ENCODE results near the gene PRKCB.

PRKCB gene

DNA sequence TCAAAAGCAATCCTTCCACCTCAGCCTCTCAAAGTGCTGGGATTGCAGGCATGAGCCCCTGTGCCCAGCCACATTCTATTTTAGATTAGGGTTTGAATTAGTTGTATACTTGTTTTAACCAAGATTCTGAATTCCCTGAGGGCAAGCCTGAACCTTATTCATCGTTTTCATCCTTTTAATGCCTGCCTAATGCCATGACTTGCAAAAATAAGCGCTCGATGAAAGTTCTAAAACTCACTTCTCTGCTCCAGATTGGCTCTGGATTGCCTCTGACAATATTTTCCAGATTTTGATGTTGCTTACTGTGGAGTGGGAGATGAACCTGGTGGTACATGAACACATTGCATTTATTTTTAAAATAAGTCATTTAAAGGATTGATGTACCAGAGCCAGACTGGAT lies 329.5 kb downstream of the PRKCB start:
- no peak for TF ChIP-seq EZH2phosphoT487 (IDR thresholded peaks at IDR 0.05; ENCODE audit: low read depth)
- TF ChIP-seq, protein P1, sequence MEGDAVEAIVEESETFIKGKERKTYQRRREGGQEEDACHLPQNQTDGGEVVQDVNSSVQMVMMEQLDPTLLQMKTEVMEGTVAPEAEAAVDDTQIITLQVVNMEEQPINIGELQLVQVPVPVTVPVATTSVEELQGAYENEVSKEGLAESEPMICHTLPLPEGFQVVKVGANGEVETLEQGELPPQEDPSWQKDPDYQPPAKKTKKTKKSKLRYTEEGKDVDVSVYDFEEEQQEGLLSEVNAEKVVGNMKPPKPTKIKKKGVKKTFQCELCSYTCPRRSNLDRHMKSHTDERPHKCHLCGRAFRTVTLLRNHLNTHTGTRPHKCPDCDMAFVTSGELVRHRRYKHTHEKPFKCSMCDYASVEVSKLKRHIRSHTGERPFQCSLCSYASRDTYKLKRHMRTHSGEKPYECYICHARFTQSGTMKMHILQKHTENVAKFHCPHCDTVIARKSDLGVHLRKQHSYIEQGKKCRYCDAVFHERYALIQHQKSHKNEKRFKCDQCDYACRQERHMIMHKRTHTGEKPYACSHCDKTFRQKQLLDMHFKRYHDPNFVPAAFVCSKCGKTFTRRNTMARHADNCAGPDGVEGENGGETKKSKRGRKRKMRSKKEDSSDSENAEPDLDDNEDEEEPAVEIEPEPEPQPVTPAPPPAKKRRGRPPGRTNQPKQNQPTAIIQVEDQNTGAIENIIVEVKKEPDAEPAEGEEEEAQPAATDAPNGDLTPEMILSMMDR (IDR thresholded peaks at IDR 0.05; ENCODE audit: low read depth, low read length) = no peak
- Histone ChIP-seq H3K27me3 (ENCODE audit: low read depth, low read length) (peaks cover 11% of the 10 kb centered on the region; the same call in 1 of the 2 replicates), H4K20me1 (ENCODE audit: insufficient read depth, low read length) (no peaks in the 10 kb centered on the region), H3K4me3 (ENCODE audit: low read length) (no peak overlapping the region), H2AFZ (ENCODE audit: low read depth, low read length) (no peak overlapping the region), H3K9me3 (ENCODE audit: insufficient read depth, low read length) (no peaks in the 10 kb centered on the region), H3K36me3 (replicated peaks; ENCODE audit: low read depth, low read length) (no peaks in the 10 kb centered on the region), H3K4me2 (ENCODE audit: low read length) (no peak overlapping the region), H3K79me2 (ENCODE audit: low read length) (no peaks in the 10 kb centered on the region), H3K9ac (ENCODE audit: low read length) (no peak overlapping the region), H3K4me1 (ENCODE audit: low read length) (no peaks in the 10 kb centered on the region), H3K27ac (ENCODE audit: low read length) (no peak overlapping the region)

DNA sequence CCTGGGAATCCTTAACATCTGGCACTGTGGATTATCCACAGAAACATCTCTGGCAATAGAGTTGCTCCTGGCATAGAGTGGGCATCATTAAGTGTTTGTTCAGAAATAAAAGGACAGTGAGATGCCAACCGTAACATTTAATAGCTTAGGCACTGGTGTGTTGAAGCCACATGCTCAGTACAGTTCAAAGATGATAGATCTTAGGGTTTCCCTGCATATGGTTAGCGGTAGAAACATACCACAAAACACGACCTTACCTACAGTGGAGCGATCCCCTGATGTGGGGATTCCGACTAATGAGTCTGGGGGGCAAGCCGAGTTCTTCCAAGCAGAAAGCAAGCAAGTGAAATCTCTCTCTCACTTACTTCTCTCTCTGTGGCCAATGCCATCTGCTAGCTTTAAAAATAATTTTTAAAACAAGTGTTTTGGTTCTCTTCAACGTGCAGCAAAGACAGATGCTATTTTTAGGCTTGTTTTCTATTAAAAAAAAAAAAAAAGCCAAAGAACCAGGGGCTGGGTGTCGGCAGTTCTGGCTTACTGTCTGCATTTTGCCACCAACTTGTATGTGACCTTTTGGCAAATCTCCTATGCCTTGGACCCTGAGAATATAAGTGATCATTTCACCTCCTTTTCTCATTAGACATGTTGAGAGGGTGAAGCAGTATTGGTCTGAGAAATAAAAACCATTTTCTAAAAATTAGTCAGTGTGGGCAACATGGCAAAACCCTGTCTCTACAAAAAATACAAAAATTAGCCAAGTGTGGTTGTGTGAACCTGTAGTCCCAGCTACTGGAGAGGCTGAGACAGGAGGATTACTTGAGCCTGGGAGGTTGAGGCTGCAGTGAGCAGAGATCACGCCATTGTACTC lies 331.1 kb downstream of the PRKCB start:
- no peaks in the 10 kb centered on the region for H3K4me1 ChIP-seq (ENCODE audit: low read length)
- H3K27ac ChIP-seq (ENCODE audit: low read length) = no peak overlapping the region
- H3K4me2 ChIP-seq (ENCODE audit: low read length) = no peak overlapping the region
- H3K36me3 ChIP-seq (replicated peaks; ENCODE audit: low read depth, low read length) = no peaks in the 10 kb centered on the region
- no peaks in the 10 kb centered on the region for H3K79me2 ChIP-seq (ENCODE audit: low read length)
- H3K9ac ChIP-seq (ENCODE audit: low read length) = no peak overlapping the region
- peaks cover 11% of the 10 kb centered on the region; the same call in 1 of the 2 replicates for H3K27me3 ChIP-seq (ENCODE audit: low read depth, low read length)
- no peak for TF ChIP-seq EZH2phosphoT487 (IDR thresholded peaks at IDR 0.05; ENCODE audit: low read depth)
- TF ChIP-seq, protein P1 (IDR thresholded peaks at IDR 0.05; ENCODE audit: low read depth, low read length) = no peak
- H3K9me3 ChIP-seq (ENCODE audit: insufficient read depth, low read length) = no peaks in the 10 kb centered on the region
- H2AFZ ChIP-seq (ENCODE audit: low read depth, low read length) = no peak overlapping the region
- no peak overlapping the region for H3K4me3 ChIP-seq (ENCODE audit: low read length)
- H4K20me1 ChIP-seq (ENCODE audit: insufficient read depth, low read length) = no peaks in the 10 kb centered on the region

DNA sequence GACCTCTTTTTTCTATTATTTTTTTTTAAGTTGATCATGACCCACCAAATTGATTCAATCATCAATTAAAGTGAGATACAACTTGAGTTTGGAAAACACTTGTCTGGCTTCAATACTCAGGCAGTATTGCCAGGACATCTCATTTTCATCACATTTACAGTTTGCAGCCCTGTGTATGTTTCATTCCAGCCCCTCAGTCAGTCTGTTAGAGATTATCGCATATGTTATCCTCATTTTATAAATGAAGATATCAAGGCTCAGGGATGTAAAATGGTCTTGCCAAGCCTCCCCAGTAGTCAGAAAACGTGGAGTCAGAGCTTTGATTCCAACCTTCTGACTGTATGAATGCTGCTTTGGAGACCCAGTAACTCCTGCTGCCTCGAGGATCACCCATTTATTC lies 333.1 kb downstream of the PRKCB start:
- Histone ChIP-seq H3K79me2 (ENCODE audit: low read length) (no peaks in the 10 kb centered on the region), H3K9ac (ENCODE audit: low read length) (no peak overlapping the region), H3K36me3 (replicated peaks; ENCODE audit: low read depth, low read length) (no peaks in the 10 kb centered on the region), H3K27ac (ENCODE audit: low read length) (no peak overlapping the region), H2AFZ (ENCODE audit: low read depth, low read length) (no peak overlapping the region), H4K20me1 (ENCODE audit: insufficient read depth, low read length) (no peaks in the 10 kb centered on the region), H3K4me2 (ENCODE audit: low read length) (no peak overlapping the region), H3K27me3 (ENCODE audit: low read depth, low read length) (peaks cover 11% of the 10 kb centered on the region; the same call in 1 of the 2 replicates), H3K4me3 (ENCODE audit: low read length) (no peak overlapping the region), H3K9me3 (ENCODE audit: insufficient read depth, low read length) (no peaks in the 10 kb centered on the region), H3K4me1 (ENCODE audit: low read length) (no peaks in the 10 kb centered on the region)
- TF ChIP-seq, protein P1 (IDR thresholded peaks at IDR 0.05; ENCODE audit: low read depth, low read length) = no peak
- no peak for TF ChIP-seq EZH2phosphoT487 (IDR thresholded peaks at IDR 0.05; ENCODE audit: low read depth)

DNA sequence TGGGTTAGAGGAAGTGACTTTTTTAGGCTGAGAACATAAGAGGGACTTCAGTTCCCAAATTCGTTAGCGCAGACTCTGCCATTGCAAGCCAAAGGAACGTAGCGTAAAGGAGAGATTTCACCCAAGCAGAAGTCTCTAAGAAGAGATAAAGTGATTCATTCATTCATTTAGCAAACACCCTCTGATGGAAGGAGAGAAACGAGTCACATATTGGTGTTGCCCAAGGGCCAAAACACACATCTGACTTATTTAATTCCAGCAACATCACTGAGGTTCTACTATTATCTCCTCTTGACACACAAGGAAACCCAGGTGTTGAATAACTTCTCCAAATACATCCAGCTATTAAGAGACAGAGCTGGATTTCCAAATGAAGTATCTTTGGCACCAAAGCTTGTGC lies 334.6 kb downstream of the PRKCB start:
- no peaks in the 10 kb centered on the region for H3K36me3 ChIP-seq (replicated peaks; ENCODE audit: low read depth, low read length)
- no peaks in the 10 kb centered on the region for H3K9me3 ChIP-seq (ENCODE audit: insufficient read depth, low read length)
- no peaks in the 10 kb centered on the region for H3K4me1 ChIP-seq (ENCODE audit: low read length)
- TF ChIP-seq, protein P1 (IDR thresholded peaks at IDR 0.05; ENCODE audit: low read depth, low read length) = no peak
- no peak for TF ChIP-seq EZH2phosphoT487 (IDR thresholded peaks at IDR 0.05; ENCODE audit: low read depth)
- H2AFZ ChIP-seq (ENCODE audit: low read depth, low read length) = no peak overlapping the region
- peaks cover 11% of the 10 kb centered on the region; the same call in 1 of the 2 replicates for H3K27me3 ChIP-seq (ENCODE audit: low read depth, low read length)
- H3K4me2 ChIP-seq (ENCODE audit: low read length) = no peak overlapping the region
- no peak overlapping the region for H3K4me3 ChIP-seq (ENCODE audit: low read length)
- no peaks in the 10 kb centered on the region for H3K79me2 ChIP-seq (ENCODE audit: low read length)
- H3K9ac ChIP-seq (ENCODE audit: low read length) = no peak overlapping the region
- H4K20me1 ChIP-seq (ENCODE audit: insufficient read depth, low read length) = no peaks in the 10 kb centered on the region
- H3K27ac ChIP-seq (ENCODE audit: low read length) = no peak overlapping the region

All from OCI-LY3 (cell line).